Trophoblast cell (in vitro differentiated cells and primary cell): ENCODE data around the gene ERI3.

Source experiments
- DNase-seq, 2 donors: peaks; one replicate each; pipeline ENCODE4 v3.0.0-alpha.2; 2016
- H2AFZ ChIP-seq: 2 replicates; pipeline ENCODE4 v1.6.1; 2013; ENCODE audit warnings: low read length, moderate library complexity, mild to moderate bottlenecking; ENCODE audit not compliant: insufficient read depth, poor library complexity
- H2AK5ac ChIP-seq: 2 replicates; pipeline ENCODE4 v1.6.1; 2013; ENCODE audit warnings: mild to moderate bottlenecking, low read length
- H2BK120ac ChIP-seq: 2 replicates; pipeline ENCODE4 v1.6.1; 2013; ENCODE audit warnings: low read length, mild to moderate bottlenecking, moderate library complexity; ENCODE audit not compliant: insufficient read depth, poor library complexity
- H2BK12ac ChIP-seq: 2 replicates; pipeline ENCODE4 v1.6.1; 2013; ENCODE audit warnings: mild to moderate bottlenecking, low read length, moderate library complexity
- H2BK5ac ChIP-seq: 2 replicates; pipeline ENCODE4 v1.6.1; 2013; ENCODE audit warnings: low read length, low read depth, moderate library complexity, mild to moderate bottlenecking; ENCODE audit not compliant: poor library complexity
- H3K14ac ChIP-seq: 2 replicates; pipeline ENCODE4 v1.6.1; 2013; ENCODE audit warnings: mild to moderate bottlenecking, low read length
- H3K18ac ChIP-seq: 2 replicates; pipeline ENCODE4 v1.6.1; 2013; ENCODE audit warnings: mild to moderate bottlenecking, low read length
- H3K23ac ChIP-seq: 2 replicates; pipeline ENCODE4 v1.6.1; 2013; ENCODE audit warnings: low read length
- H3K27ac ChIP-seq: 2 replicates; pipeline ENCODE4 v1.5.1; 2013; ENCODE audit warnings: low read depth, mild to moderate bottlenecking, inconsistent platforms, low read length, moderate library complexity
- H3K27me3 ChIP-seq: 2 replicates; pipeline ENCODE4 v1.6.1; 2013; ENCODE audit warnings: inconsistent platforms, mild to moderate bottlenecking, low read length, moderate library complexity; ENCODE audit not compliant: insufficient read depth
- H3K36me3 ChIP-seq, 2 experiments: 1 replicate in 1 of 2; 2 replicates in 1 of 2; pipeline ENCODE4 v1.6.1; 2013; ENCODE audit warnings: low read length in 2 of 2, mild to moderate bottlenecking in 2 of 2, moderate library complexity in 1 of 2; ENCODE audit not compliant: insufficient read depth in 2 of 2, control insufficient read depth in 1 of 2
- H3K4ac ChIP-seq: 2 replicates; pipeline ENCODE4 v1.6.1; 2013; ENCODE audit warnings: low read depth, mild to moderate bottlenecking, low read length, moderate library complexity
- H3K4me1 ChIP-seq, 2 experiments: 1 replicate in 1 of 2; 2 replicates in 1 of 2; pipeline ENCODE4 v1.6.1; 2013; ENCODE audit warnings: low read length in 2 of 2, mild to moderate bottlenecking in 2 of 2, moderate library complexity in 1 of 2; ENCODE audit not compliant: insufficient read depth in 2 of 2, control insufficient read depth in 1 of 2
- H3K4me2 ChIP-seq: 2 replicates; pipeline ENCODE4 v1.6.1; 2013; ENCODE audit warnings: inconsistent platforms, mild to moderate bottlenecking, low read length, moderate library complexity
- H3K4me3 ChIP-seq: 2 replicates; pipeline ENCODE4 v1.5.1; 2013; ENCODE audit warnings: mild to moderate bottlenecking, low read depth, low read length, inconsistent platforms
- H3K79me1 ChIP-seq: one replicate; pipeline ENCODE4 v1.6.1; 2013; ENCODE audit warnings: low read length
- H3K79me2 ChIP-seq: 2 replicates; pipeline ENCODE4 v1.6.1; 2013; ENCODE audit warnings: low read length, mild to moderate bottlenecking; ENCODE audit not compliant: control insufficient read depth, insufficient read depth, poor library complexity
- H3K9ac ChIP-seq: 2 replicates; pipeline ENCODE4 v1.6.1; 2013; ENCODE audit warnings: mild to moderate bottlenecking, low read length
- H3K9me3 ChIP-seq: 2 replicates; pipeline ENCODE4 v1.6.1; 2013; ENCODE audit warnings: low read depth, mild to moderate bottlenecking, control low read depth, inconsistent platforms, low read length; ENCODE audit not compliant: insufficient read depth
- H4K12ac ChIP-seq: 2 replicates; pipeline ENCODE4 v1.6.1; 2013; ENCODE audit warnings: low read depth, mild to moderate bottlenecking, low read length, moderate library complexity
- H4K8ac ChIP-seq: 2 replicates; pipeline ENCODE4 v1.6.1; 2013; ENCODE audit warnings: low read depth, mild to moderate bottlenecking, low read length, moderate library complexity
- H4K91ac ChIP-seq: one replicate; pipeline ENCODE4 v1.6.1; 2013; ENCODE audit warnings: low read depth, mild to moderate bottlenecking, low read length, moderate library complexity
- WGBS: extraction: QIAGEN DNeasy Blood & Tissue Kit; methylation state at CpG from one replicate; pipeline ENCODE4 v1.1.7; 2013; ENCODE audit warnings: missing lambda C conversion rate; ENCODE audit not compliant: insufficient read length, insufficient coverage; ENCODE audit errors: extremely low coverage; 5-methylcytosine and 5-hydroxymethylcytosine counted together

ERI3 gene

GRCh38 chr1:44266400-44267344 lies 88.4 kb downstream of the ERI3 start:
- H2BK5ac ChIP-seq, result no peak overlapping the region
- WGBS, result no CpG with 5 or more reads among the region's 6 CpGs
- H2AK5ac ChIP-seq, result no peak overlapping the region
- H3K4me1 ChIP-seq, result peaks cover 0 to 2% of the 10 kb centered on the region in 2 experiments
- H3K23ac ChIP-seq, result no peak overlapping the region
- H3K14ac ChIP-seq, result no peak overlapping the region
- peak in 1 of 2 donors; percentile 4 for DNase-seq
- no peaks in the 10 kb centered on the region for H3K9me3 ChIP-seq
- H3K18ac ChIP-seq, result no peak overlapping the region
- H2BK120ac ChIP-seq, result no peak overlapping the region
- H3K4ac ChIP-seq, result no peak overlapping the region
- H3K79me2 ChIP-seq, result no peaks in the 10 kb centered on the region
- H4K91ac ChIP-seq, result no peak overlapping the region
- H3K79me1 ChIP-seq, result no peaks in the 10 kb centered on the region
- H3K27ac ChIP-seq, result no peak overlapping the region
- no peak overlapping the region for H4K8ac ChIP-seq
- no peak overlapping the region for H3K4me2 ChIP-seq
- no peak overlapping the region for H4K12ac ChIP-seq
- peaks cover 0 to 2% of the 10 kb centered on the region in 2 experiments for H3K36me3 ChIP-seq
- H3K27me3 ChIP-seq, result no peaks in the 10 kb centered on the region
- no peak overlapping the region for H3K9ac ChIP-seq
- H2AFZ ChIP-seq, result no peak overlapping the region
- no peak overlapping the region for H3K4me3 ChIP-seq
- H2BK12ac ChIP-seq, result no peak overlapping the region

GRCh38 chr1:44265656-44266358 lies 89.2 kb downstream of the ERI3 start:
- H3K79me2 ChIP-seq, result no peaks in the 10 kb centered on the region
- H3K36me3 ChIP-seq, result peaks cover 0 to 2% of the 10 kb centered on the region in 2 experiments
- no peak overlapping the region for H3K23ac ChIP-seq
- H2BK5ac ChIP-seq, result no peak overlapping the region
- no peak overlapping the region for H3K4me3 ChIP-seq
- H3K27me3 ChIP-seq, result no peaks in the 10 kb centered on the region
- no peak overlapping the region for H4K8ac ChIP-seq
- H3K4me1 ChIP-seq, result peaks cover 0 to 4% of the 10 kb centered on the region in 2 experiments
- no peak overlapping the region for H3K27ac ChIP-seq
- no peak overlapping the region for H3K4ac ChIP-seq
- H3K14ac ChIP-seq, result no peak overlapping the region
- no peak overlapping the region for H2AK5ac ChIP-seq
- no CpG with 5 or more reads among the region's 1 CpG for WGBS
- no peak for DNase-seq
- H3K9ac ChIP-seq, result no peak overlapping the region
- no peak overlapping the region for H3K4me2 ChIP-seq
- no peak overlapping the region for H2BK120ac ChIP-seq
- no peaks in the 10 kb centered on the region for H3K9me3 ChIP-seq
- H4K91ac ChIP-seq, result no peak overlapping the region
- H2AFZ ChIP-seq, result no peak overlapping the region
- H3K18ac ChIP-seq, result no peak overlapping the region
- no peaks in the 10 kb centered on the region for H3K79me1 ChIP-seq
- no peak overlapping the region for H2BK12ac ChIP-seq
- H4K12ac ChIP-seq, result no peak overlapping the region

- Histone ChIP-seq H3K27me3 (no peaks in the 10 kb centered on the region), H3K79me2 (no peaks in the 10 kb centered on the region), H2BK120ac (no peak overlapping the region), H3K23ac (no peak overlapping the region), H4K91ac (no peak overlapping the region), H2BK12ac (no peak overlapping the region), H3K79me1 (no peaks in the 10 kb centered on the region), H3K27ac (no peak overlapping the region), H2BK5ac (no peak overlapping the region), H3K4me1 (peaks cover 3 to 4% of the 10 kb centered on the region in 2 experiments), H3K4me3 (no peak overlapping the region), H3K9ac (no peak overlapping the region), H2AK5ac (no peak overlapping the region), H3K36me3 (peaks cover 0 to 2% of the 10 kb centered on the region in 2 experiments), H4K8ac (no peak overlapping the region), H3K14ac (no peak overlapping the region), H3K4me2 (no peak overlapping the region), H3K9me3 (peaks cover 2% of the 10 kb centered on the region), H3K18ac (no peak overlapping the region), H2AFZ (no peak overlapping the region), H3K4ac (no peak overlapping the region), H4K12ac (no peak overlapping the region)
- WGBS, result no CpG with 5 or more reads among the region's 11 CpGs
- DNase-seq, result no peak
Observed at GRCh38 chr1:44264451-44264771, 90.6 kb downstream of the ERI3 start.

DNA sequence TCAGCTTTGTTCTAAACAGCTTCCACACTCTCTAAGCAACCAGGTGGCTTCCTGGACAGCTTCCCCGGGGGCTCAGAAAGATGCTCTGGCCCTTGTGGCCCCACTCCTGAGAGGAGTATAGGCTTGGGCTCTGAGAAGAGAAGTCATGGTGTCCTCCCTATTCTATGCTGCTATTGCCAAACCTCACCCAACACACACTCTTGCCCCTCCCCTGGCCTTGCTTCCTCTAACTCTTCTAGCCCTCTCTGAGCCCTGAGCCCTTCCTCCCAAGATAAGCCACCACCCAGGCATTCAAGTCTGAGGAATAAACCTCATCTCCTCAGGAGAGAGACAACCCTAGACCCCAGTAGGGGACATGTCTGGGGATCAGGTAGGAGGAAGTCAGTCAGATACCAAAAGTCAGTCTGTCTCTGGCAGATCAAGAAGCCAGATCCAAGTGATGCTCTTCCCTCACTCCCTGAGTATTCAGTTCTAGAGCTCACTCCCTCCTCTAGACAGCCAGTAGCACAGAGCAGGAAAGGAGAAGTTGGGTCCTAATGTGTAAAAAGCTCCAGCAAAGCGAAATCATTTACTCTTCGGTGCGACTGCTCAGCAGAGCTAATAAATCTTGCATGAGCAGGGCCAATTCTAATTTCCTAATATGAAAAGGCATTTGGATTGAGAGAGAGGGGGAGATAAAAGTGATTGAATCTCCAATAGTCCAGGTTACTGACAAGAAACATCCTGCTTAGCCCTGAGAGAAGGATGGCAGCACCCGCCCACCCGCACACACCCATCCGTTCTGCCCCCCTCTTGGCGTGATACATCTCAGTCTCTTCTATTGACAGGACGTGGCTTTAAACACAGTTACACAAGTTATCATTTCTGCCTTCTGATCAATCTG lies 91.2 kb downstream of the ERI3 start:
- H3K18ac ChIP-seq, result no peak overlapping the region
- no peak overlapping the region for H3K14ac ChIP-seq
- H3K36me3 ChIP-seq, result peaks cover 0 to 2% of the 10 kb centered on the region in 2 experiments
- no peak overlapping the region for H2BK120ac ChIP-seq
- H3K4me1 ChIP-seq, result peaks cover 3 to 4% of the 10 kb centered on the region in 2 experiments
- no peak overlapping the region for H3K4ac ChIP-seq
- H3K9me3 ChIP-seq, result peaks cover 2% of the 10 kb centered on the region
- no peak overlapping the region for H2BK5ac ChIP-seq
- no CpG with 5 or more reads among the region's 9 CpGs for WGBS
- no peak overlapping the region for H2AK5ac ChIP-seq
- no peak overlapping the region for H3K27ac ChIP-seq
- no peak overlapping the region for H3K9ac ChIP-seq
- no peak overlapping the region for H2BK12ac ChIP-seq
- H3K23ac ChIP-seq, result no peak overlapping the region
- no peaks in the 10 kb centered on the region for H3K79me1 ChIP-seq
- no peak overlapping the region for H4K8ac ChIP-seq
- no peak overlapping the region for H2AFZ ChIP-seq
- no peaks in the 10 kb centered on the region for H3K79me2 ChIP-seq
- no peak overlapping the region for H3K4me2 ChIP-seq
- no peaks in the 10 kb centered on the region for H3K27me3 ChIP-seq
- no peak overlapping the region for H4K91ac ChIP-seq
- no peak for DNase-seq
- H4K12ac ChIP-seq, result no peak overlapping the region
- H3K4me3 ChIP-seq, result no peak overlapping the region
